Endothelial cell of umbilical vein (primary cell): ENCODE data around the gene MMS19. TPM values are rescaled to one million over a fixed set of nuclear protein-coding genes. Genes with fewer than 3 reads are reported as not detected.

ENCODE experiments used
- BruUV-seq: library from RNA; stranded (reverse); fragments of 400-500 nt; replicated peaks from 2 replicates; lab custom pipeline; 2021; lab: Mats Ljungman, UMichigan
- CTCF ChIA-PET: fragments of 300-600, 350-600 bp; sonication (Branson Sonifier 250); formaldehyde crosslinking; loops from one replicate; lab custom pipeline; 2021; ENCODE audit warnings: antibody characterized with exemption, inconsistent platforms; lab: Charles Lee
- POLR2A ChIA-PET: fragments of 300-600, 350-600 bp; sonication (Branson Sonifier 250); formaldehyde crosslinking; loops from one replicate; lab custom pipeline; 2021; ENCODE audit warnings: antibody characterized with exemption, inconsistent platforms; lab: Charles Lee
- DNase-seq: peaks from one replicate; pipeline ENCODE4 v3.0.0-alpha.2; 2011; ENCODE audit warnings: low read depth, low spot score
- FAIRE-seq: peaks from 2 replicates; lab custom pipeline; 2011; peaks lifted over from hg19 to GRCh38; lab: Jason Lieb, UNC
- H2AFZ ChIP-seq: 2 replicates; pipeline ENCODE4 v1.6.0; 2012; ENCODE audit warnings: low read depth, low read length, control low read depth, inconsistent platforms
- H3K27ac ChIP-seq: 2 replicates; pipeline ENCODE4 v1.5.1; 2011; ENCODE audit warnings: low read depth, mild to moderate bottlenecking, control low read depth, low read length, moderate library complexity; ENCODE audit not compliant: insufficient read depth
- H3K27me3 ChIP-seq, 2 experiments: 2 replicates each; pipeline versions ENCODE4 v1.6.0 to v1.6.1; 2011; ENCODE audit warnings: low read length in 2 of 2, mixed read lengths in 1 of 2; ENCODE audit not compliant: control insufficient read depth in 2 of 2, insufficient read depth in 2 of 2
- H3K36me3 ChIP-seq, 2 experiments: 2 replicates in 1 of 2; 3 replicates in 1 of 2; pipeline ENCODE4 v1.5.1; 2011; ENCODE audit warnings: low read length in 2 of 2, mild to moderate bottlenecking in 1 of 2, moderate library complexity in 1 of 2; ENCODE audit not compliant: control insufficient read depth in 2 of 2, insufficient read depth in 2 of 2; ENCODE audit errors: extremely low read depth in 1 of 2
- H3K4me1 ChIP-seq: 3 replicates; pipeline ENCODE4 v1.5.1; 2011; ENCODE audit warnings: mild to moderate bottlenecking, low read length; ENCODE audit not compliant: control insufficient read depth, insufficient read depth; ENCODE audit errors: extremely low read depth
- H3K4me2 ChIP-seq: 2 replicates; pipeline ENCODE4 v1.6.1; 2011; ENCODE audit warnings: low read length, control low read depth, mixed read lengths; ENCODE audit not compliant: insufficient read depth
- H3K4me3 ChIP-seq, 3 experiments: fragments of 200-600 bp in 1 of 3; sonication (generic), shearing (Covaris generic) in 1 of 3; replicated peaks in 1 of 3; 2 replicates each; pipeline ENCODE4 v1.5.1; 2011 to 2016; ENCODE audit warnings: control low read depth in 3 of 3, low read length in 3 of 3, mild to moderate bottlenecking in 2 of 3, inconsistent platforms in 1 of 3, low read depth in 1 of 3, moderate library complexity in 1 of 3; ENCODE audit not compliant: insufficient read depth in 1 of 3
- H3K79me2 ChIP-seq: 2 replicates; pipeline ENCODE4 v1.6.0; 2012; ENCODE audit warnings: low read length, inconsistent platforms; ENCODE audit not compliant: control insufficient read depth, insufficient read depth
- H3K9ac ChIP-seq: replicated peaks from 2 replicates; pipeline ENCODE3; 2011; ENCODE audit warnings: low read length, control low read depth; ENCODE audit not compliant: insufficient read depth; ENCODE audit errors: extremely low read depth
- H3K9me1 ChIP-seq: replicated peaks from 3 replicates; pipeline ENCODE4 v1.6.0; 2011; ENCODE audit warnings: mild to moderate bottlenecking, low read length; ENCODE audit not compliant: control insufficient read depth, insufficient read depth; ENCODE audit errors: extremely low read depth
- H3K9me3 ChIP-seq: replicated peaks from 2 replicates; pipeline ENCODE4 v1.5.1; 2012; ENCODE audit warnings: low read length, inconsistent platforms; ENCODE audit not compliant: control insufficient read depth, insufficient read depth
- H4K20me1 ChIP-seq: replicated peaks from 2 replicates; pipeline ENCODE3; 2011; ENCODE audit warnings: mild to moderate bottlenecking, low read length; ENCODE audit not compliant: control insufficient read depth, insufficient read depth; ENCODE audit errors: extremely low read depth
- EZH2 ChIP-seq: IDR thresholded peaks from 2 replicates; pipeline ENCODE4 v1.6.1; 2012; ENCODE audit warnings: borderline replicate concordance, low read depth, mild to moderate bottlenecking, moderate library complexity, low read length, inconsistent platforms; ENCODE audit not compliant: severe bottlenecking
- FOS ChIP-seq: IDR thresholded peaks from 2 replicates; pipeline ENCODE4 v1.6.1; 2011; ENCODE audit warnings: mild to moderate bottlenecking, low read length, moderate library complexity, borderline replicate concordance; ENCODE audit not compliant: insufficient read depth
- GATA2 ChIP-seq: IDR thresholded peaks from 2 replicates; pipeline ENCODE4 v1.7.0; 2011; ENCODE audit warnings: low read depth, mild to moderate bottlenecking, moderate library complexity, mixed read lengths, low read length; ENCODE audit not compliant: insufficient read length, insufficient read depth
- JUN ChIP-seq: IDR thresholded peaks from 2 replicates; pipeline ENCODE4 v1.6.1; 2011; ENCODE audit warnings: borderline replicate concordance, low read depth; ENCODE audit not compliant: insufficient read length, insufficient read depth
- MYC ChIP-seq: IDR thresholded peaks from one replicate; pipeline ENCODE4 v1.6.1; 2011; ENCODE audit warnings: mild to moderate bottlenecking, low read depth, low read length
- POLR2A ChIP-seq: IDR thresholded peaks from 2 replicates; pipeline ENCODE4 v1.6.1; 2012; ENCODE audit warnings: low read depth, mild to moderate bottlenecking, control low read depth, low read length
- POLR2AphosphoS5 ChIP-seq: IDR thresholded peaks from 2 replicates; pipeline ENCODE4 v1.6.1; 2012; ENCODE audit warnings: low read depth, mild to moderate bottlenecking, control low read depth, low read length, moderate library complexity; ENCODE audit not compliant: insufficient read depth
- dilution Hi-C: fragments of 300-500 bp; cut with MboI; formaldehyde crosslinking; loops from one replicate; pipeline ENCODE4 v1.15.0; 2019; ENCODE audit warnings: low sequenced_read_pairs; ENCODE audit not compliant: extremely low pct_ligation_motif_present
- intact Hi-C: fragments of 100-400 bp; cut with micrococcal nuclease; formaldehyde crosslinking; loops from one replicate; pipeline ENCODE4 v1.10.0; 2022
- polyA plus RNA-seq, 4 experiments: library from polyadenylated mRNA; depleted of rRNA in 3 of 4; stranded (reverse) in 3 of 4; unstranded in 1 of 4; fragments of >200 nt; gene quantifications; 2 replicates each; pipeline versions ENCODE4 v1.2.1 to v1.2.3, GENCODE V29; 2011 to 2012; ENCODE audit warnings: missing spikeins in 1 of 4
- total RNA-seq: library from RNA; stranded (reverse); gene quantifications from 2 replicates; pipeline ENCODE4 v1.2.3, GENCODE V29; 2021
- TF ChIP-seq, protein P1 (sequence below): IDR thresholded peaks from 2 replicates; pipeline ENCODE4 v1.6.1; 2011; ENCODE audit not compliant: insufficient read depth, insufficient read length
- TF ChIP-seq, protein P2 (sequence below), 2 donors: IDR thresholded peaks; 1 replicate in 1 of 2; 2 replicates in 1 of 2; pipeline ENCODE4 v1.5.1; 2011; ENCODE audit warnings: low read length in 2 of 2, mild to moderate bottlenecking in 2 of 2, moderate library complexity in 2 of 2, control low read depth in 1 of 2, inconsistent platforms in 1 of 2, low read depth in 1 of 2; ENCODE audit not compliant: insufficient read depth in 1 of 2; ENCODE audit errors: extremely low read depth in 1 of 2

Gene MMS19
- total and polyA plus RNA-seq, 2 donors (not counting 3 experiments of a cell fraction or from before 2014, with no cell fraction given) = 95.2 to 123 TPM

DNA sequence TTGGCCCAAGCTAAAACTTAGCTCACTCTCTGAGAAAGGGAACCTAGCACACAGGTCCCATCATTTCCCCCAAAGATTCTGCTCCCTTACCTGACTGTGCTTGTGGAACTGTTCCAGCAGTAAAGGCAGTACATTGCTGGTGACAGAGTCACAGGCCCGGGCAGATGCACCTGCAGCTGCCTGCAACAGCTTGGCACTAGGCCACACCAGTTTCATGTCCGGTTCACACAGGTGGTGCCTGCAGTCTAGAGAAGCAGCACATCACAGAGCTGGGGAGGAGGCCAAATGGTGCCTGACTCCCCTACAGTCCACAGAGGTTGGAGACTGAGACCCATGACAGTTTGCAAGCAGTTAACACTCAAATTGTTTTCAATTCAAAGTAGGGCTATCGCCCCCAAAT lies 30.1 kb downstream of the MMS19 start:
- FAIRE-seq (no peak), DNase-seq (no peak)
- Histone ChIP-seq H3K27me3 (no peaks in the 10 kb centered on the region), H3K36me3 (peaks cover 27 to 49% of the 10 kb centered on the region in 2 experiments), H3K4me2 (no peak overlapping the region), H3K9me3 (no peaks in the 10 kb centered on the region), H4K20me1 (no peaks in the 10 kb centered on the region), H3K9ac (no peak overlapping the region), H2AFZ (no peak overlapping the region), H3K4me3 (no peak overlapping the region), H3K79me2 (no peaks in the 10 kb centered on the region), H3K27ac (no peak overlapping the region), H3K4me1 (peaks cover 3% of the 10 kb centered on the region), H3K9me1 (no peaks in the 10 kb centered on the region)
- ChIA-PET POLR2A (interaction anchor here (1.2 kb wide), 1 partner anchor 31 kb away, joined by 3 read pairs; the partner anchor contains the start of gene UBTD1), CTCF (interaction anchor here (0.7 to 5.8 kb wide), 6 partner anchors 20 to 144 kb away, joined by 3 to 61 read pairs (median 8); partner anchors contain the start of gene ANKRD2)
- intact Hi-C loops = no loop called here
- TF ChIP-seq FOS (no peak), JUN (no peak), EZH2 (no peak), GATA2 (no peak), MYC (no peak), POLR2AphosphoS5 (no peak), POLR2A (no peak)
- TF ChIP-seq, protein P1, sequence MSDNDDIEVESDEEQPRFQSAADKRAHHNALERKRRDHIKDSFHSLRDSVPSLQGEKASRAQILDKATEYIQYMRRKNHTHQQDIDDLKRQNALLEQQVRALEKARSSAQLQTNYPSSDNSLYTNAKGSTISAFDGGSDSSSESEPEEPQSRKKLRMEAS = no peak
- TF ChIP-seq, protein P2, sequence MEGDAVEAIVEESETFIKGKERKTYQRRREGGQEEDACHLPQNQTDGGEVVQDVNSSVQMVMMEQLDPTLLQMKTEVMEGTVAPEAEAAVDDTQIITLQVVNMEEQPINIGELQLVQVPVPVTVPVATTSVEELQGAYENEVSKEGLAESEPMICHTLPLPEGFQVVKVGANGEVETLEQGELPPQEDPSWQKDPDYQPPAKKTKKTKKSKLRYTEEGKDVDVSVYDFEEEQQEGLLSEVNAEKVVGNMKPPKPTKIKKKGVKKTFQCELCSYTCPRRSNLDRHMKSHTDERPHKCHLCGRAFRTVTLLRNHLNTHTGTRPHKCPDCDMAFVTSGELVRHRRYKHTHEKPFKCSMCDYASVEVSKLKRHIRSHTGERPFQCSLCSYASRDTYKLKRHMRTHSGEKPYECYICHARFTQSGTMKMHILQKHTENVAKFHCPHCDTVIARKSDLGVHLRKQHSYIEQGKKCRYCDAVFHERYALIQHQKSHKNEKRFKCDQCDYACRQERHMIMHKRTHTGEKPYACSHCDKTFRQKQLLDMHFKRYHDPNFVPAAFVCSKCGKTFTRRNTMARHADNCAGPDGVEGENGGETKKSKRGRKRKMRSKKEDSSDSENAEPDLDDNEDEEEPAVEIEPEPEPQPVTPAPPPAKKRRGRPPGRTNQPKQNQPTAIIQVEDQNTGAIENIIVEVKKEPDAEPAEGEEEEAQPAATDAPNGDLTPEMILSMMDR (IDR thresholded peaks at IDR 0.05; ENCODE audit: extremely low read depth in 1 of 2, insufficient read depth in 1 of 2, low read depth in 1 of 2, low read length in 2 of 2) = no peak
- dilution Hi-C loops = no loop called here
- BruUV-seq = no TSS peak
